Fibroblast of the aortic adventitia (primary cell): ENCODE results near the gene GUCA2B. TPM values are rescaled to one million over a fixed set of nuclear protein-coding genes. Genes with fewer than 3 reads are reported as not detected.

Experiments
- DNase-seq: peaks from one replicate; pipeline ENCODE4 v3.0.0-alpha.2; 2010; ENCODE audit warnings: low read depth
- H3K4me3 ChIP-seq: 2 replicates; pipeline ENCODE4 v1.5.1; 2011; ENCODE audit warnings: low read depth, mild to moderate bottlenecking, control low read depth, low read length, moderate library complexity
- total RNA-seq: library from RNA; depleted of rRNA; stranded (reverse); fragments of >200 nt; gene quantifications from 2 replicates; pipeline ENCODE4 v1.2.3, GENCODE V29; 2012; ENCODE audit warnings: low replicate concordance
- TF ChIP-seq, protein P1 (sequence below): IDR thresholded peaks from 2 replicates; pipeline ENCODE4 v1.5.1; 2011; ENCODE audit warnings: mild to moderate bottlenecking, low read length, control low read depth, inconsistent platforms; ENCODE audit not compliant: insufficient read depth

Gene GUCA2B
- total RNA-seq, 1 donor, result not detected

- no peak for DNase-seq
- TF ChIP-seq, protein P1, sequence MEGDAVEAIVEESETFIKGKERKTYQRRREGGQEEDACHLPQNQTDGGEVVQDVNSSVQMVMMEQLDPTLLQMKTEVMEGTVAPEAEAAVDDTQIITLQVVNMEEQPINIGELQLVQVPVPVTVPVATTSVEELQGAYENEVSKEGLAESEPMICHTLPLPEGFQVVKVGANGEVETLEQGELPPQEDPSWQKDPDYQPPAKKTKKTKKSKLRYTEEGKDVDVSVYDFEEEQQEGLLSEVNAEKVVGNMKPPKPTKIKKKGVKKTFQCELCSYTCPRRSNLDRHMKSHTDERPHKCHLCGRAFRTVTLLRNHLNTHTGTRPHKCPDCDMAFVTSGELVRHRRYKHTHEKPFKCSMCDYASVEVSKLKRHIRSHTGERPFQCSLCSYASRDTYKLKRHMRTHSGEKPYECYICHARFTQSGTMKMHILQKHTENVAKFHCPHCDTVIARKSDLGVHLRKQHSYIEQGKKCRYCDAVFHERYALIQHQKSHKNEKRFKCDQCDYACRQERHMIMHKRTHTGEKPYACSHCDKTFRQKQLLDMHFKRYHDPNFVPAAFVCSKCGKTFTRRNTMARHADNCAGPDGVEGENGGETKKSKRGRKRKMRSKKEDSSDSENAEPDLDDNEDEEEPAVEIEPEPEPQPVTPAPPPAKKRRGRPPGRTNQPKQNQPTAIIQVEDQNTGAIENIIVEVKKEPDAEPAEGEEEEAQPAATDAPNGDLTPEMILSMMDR, result no peak
- H3K4me3 ChIP-seq, result no peak overlapping the region
These were observed 30.8 kb upstream of the GUCA2B start for GRCh38 chr1:42122408-42122807.

- DNase-seq, result no peak
- TF ChIP-seq, protein P1, result no peak
These were observed 27.7 kb upstream of the GUCA2B start for GRCh38 chr1:42125552-42125951.

DNA sequence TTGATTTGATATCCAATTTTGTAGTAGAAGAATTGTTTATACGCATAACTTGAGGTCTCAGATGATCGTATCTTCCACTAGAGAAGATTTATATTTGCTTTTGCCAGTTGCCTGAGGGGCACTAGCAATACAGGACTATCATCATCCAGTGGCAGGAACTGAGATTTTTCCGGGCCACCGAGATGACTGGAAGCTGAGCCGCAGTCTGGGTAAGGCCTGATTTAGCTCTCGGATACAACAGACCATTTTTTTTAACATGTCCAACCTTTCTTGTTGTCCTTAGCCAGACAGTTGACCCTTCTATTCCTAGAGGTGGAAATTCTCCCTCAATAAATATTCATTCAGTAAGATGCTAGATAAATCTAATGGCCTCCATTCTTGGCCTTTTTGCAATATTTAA is 25.4 kb upstream of the GUCA2B start:
- DNase-seq, result no peak
- no peak overlapping the region for H3K4me3 ChIP-seq
- TF ChIP-seq, protein P1, result no peak

More at GRCh38 chr1:42125552-42125951, 27.7 kb upstream of the GUCA2B start:
- no peak overlapping the region for H3K4me3 ChIP-seq

GRCh38 chr1:42128499-42128898 is 24.7 kb upstream of the GUCA2B start:
- no peak for DNase-seq
- TF ChIP-seq, protein P1, result no peak
- no peak overlapping the region for H3K4me3 ChIP-seq

DNA sequence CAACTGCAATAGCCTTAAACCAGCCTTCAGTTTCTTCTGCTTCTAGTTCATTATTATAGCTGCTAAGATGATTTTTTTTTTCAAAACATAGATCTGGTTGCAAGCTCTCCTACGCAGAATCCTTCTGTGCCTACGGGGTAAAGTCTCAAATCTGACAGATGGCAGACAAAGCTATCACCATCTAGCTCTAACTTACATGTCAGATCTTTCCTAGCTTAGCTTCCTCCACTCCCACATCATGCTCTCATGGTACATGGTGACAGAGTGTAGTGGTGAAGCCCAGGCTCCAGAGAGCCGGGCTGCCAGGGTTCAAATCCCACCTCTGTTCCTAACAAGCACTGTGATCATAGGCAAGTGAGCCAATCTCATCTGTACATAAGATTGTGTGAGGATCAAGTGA is 24.2 kb upstream of the GUCA2B start:
- TF ChIP-seq, protein P1, result no peak
- DNase-seq, result no peak
- H3K4me3 ChIP-seq, result no peak overlapping the region

- no peak for DNase-seq
- TF ChIP-seq, protein P1, result no peak
These were observed 23.0 kb upstream of the GUCA2B start for GRCh38 chr1:42130061-42130660.

GRCh38 chr1:42133390-42133789 is 19.8 kb upstream of the GUCA2B start:
- TF ChIP-seq, protein P1, result no peak
- no peak overlapping the region for H3K4me3 ChIP-seq
- DNase-seq, result no peak

More at GRCh38 chr1:42130061-42130660, 23.0 kb upstream of the GUCA2B start:
- H3K4me3 ChIP-seq, result no peak overlapping the region
